HG03575 (cell line): ENCODE measurements around the gene WDR5.

ENCODE experiments used
- ATAC-seq: cut with Tn5 transposase; IDR thresholded peaks from one replicate; pipeline ENCODE4 v1.9.1; 2021; ENCODE audit not compliant: unreplicated experiment, insufficient number of reproducible peaks, low FRiP score; ENCODE audit errors: extremely low read depth

WDR5 gene

GRCh38 chr9:134180786-134181647, 45.1 kb downstream of the WDR5 start:
- no peak for ATAC-seq

- ATAC-seq, result no peak
These were observed 45.8 kb downstream of the WDR5 start for GRCh38 chr9:134181648-134182034.

- ATAC-seq, result no peak
These were observed 46.7 kb downstream of the WDR5 start for GRCh38 chr9:134182554-134183085.

- no peak for ATAC-seq
These were observed 49.7 kb downstream of the WDR5 start for GRCh38 chr9:134185536-134186011.

GRCh38 chr9:134186471-134187109, 50.7 kb downstream of the WDR5 start:
- no peak for ATAC-seq

- ATAC-seq, result no peak
These were observed 51.2 kb downstream of the WDR5 start for GRCh38 chr9:134187110-134187531.

GRCh38 chr9:134187891-134188385, 52.1 kb downstream of the WDR5 start:
- no peak for ATAC-seq

GRCh38 chr9:134188386-134189144, 52.7 kb downstream of the WDR5 start:
- no peak for ATAC-seq

- no peak for ATAC-seq
These were observed 53.2 kb downstream of the WDR5 start for GRCh38 chr9:134189145-134189469.

- no peak for ATAC-seq
These were observed 53.8 kb downstream of the WDR5 start for GRCh38 chr9:134189470-134190231.

GRCh38 chr9:134190232-134191121, 54.6 kb downstream of the WDR5 start:
- no peak for ATAC-seq

- ATAC-seq, result no peak
These were observed 55.8 kb downstream of the WDR5 start for GRCh38 chr9:134191455-134192209.

- ATAC-seq, result no peak
These were observed 56.5 kb downstream of the WDR5 start for GRCh38 chr9:134192311-134192950.

- no peak for ATAC-seq
These were observed 57.3 kb downstream of the WDR5 start for GRCh38 chr9:134192951-134193731.

- no peak for ATAC-seq
These were observed 58.1 kb downstream of the WDR5 start for GRCh38 chr9:134193912-134194535.
